NCI-H1417 treated with DMSO at 0.1 percent for 48 hours (cell line): Measurements from ENCODE around the gene INSM1.
A peak's percentile ranks its signal among the peaks of the same experiment; 100 is the strongest.

ENCODE experiments used
- DNase-seq: peaks from one replicate; lab custom pipeline; 2025; lab: John Stamatoyannopoulos, UW

The INSM1 gene

GRCh38 chr20:20362774-20363433 lies 5.0 kb upstream of the INSM1 start:
- peak; percentile 98 for DNase-seq

- no peak for DNase-seq
Measured at GRCh38 chr20:20363434-20363798, 4.5 kb upstream of the INSM1 start.

DNA sequence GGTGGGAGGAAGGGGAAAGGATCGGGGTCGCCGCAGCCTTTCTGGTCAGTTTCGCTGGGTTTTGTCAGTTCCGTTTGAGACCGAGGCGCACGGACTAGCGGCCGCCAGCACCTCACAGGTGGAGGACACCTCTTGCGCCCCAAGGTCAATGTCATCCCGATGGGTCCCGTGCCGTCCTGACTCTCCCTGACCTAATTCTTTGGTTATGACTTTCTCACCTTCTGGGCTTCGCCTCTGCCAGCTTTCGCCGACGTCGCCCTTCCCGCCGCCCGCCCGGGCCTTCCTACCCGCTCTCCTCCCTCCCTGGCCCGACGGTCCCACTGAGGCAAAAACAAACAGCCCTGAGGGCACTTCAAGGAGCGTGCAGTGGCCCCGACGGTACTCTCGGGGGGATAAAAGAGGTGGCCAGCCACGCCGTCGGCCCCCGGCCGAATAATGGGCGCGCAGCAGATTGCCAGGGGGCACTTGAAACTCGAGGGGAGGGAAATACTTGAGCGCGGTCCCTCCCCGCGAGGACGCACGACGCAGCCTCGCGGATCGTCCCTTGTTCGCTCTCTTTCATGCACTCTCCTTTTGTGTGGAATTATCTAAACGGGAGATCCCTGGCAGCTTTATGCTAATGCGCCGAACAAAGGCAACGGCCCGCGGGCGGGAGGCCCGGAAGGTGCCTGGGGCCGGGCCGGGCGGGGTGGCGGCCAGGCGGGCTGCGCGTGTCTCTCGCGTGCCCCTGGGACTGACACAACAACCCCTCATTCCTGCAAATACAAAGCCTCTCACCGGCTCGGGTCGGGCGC lies 3.9 kb upstream of the INSM1 start:
- peak; percentile 58 for DNase-seq

- DNase-seq: no peak
Measured at GRCh38 chr20:20364593-20365479, 3.1 kb upstream of the INSM1 start.

DNA sequence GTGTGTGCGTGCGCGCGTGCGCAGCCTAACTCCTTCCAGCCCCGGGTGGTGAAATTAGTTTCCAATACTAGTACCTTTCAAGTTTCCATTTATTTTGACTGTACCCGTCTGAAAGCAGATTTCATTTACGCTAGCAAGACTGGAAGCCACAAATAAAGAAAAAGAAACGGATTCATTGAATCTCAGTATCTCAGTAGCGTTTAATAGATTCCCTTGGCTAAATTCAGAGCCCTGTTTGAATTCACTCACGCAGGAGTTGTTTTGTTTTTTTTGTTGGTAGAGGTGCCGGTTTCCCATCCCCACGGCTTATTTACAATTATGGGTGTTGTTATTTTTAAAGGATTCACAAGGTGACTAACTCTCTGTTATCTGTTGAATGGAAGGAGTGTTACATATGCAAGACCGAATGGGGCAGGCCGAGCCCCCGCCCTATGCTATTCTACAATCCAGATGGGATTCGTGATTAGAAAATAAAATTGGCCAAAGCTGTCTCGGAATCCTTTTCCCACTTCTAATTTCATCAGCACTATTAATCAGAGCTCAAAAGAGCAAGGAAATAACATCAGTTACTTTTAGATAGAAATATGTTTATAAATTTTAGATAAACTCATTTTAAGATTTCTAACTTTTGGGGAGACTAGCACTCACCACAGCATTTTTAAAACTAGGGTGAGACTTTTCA lies 2.3 kb upstream of the INSM1 start:
- no peak for DNase-seq

GRCh38 chr20:20366551-20366875 lies 1.4 kb upstream of the INSM1 start:
- no peak for DNase-seq

GRCh38 chr20:20366876-20367574 lies 879 bp upstream of the INSM1 start:
- peak; percentile 70 for DNase-seq

- DNase-seq: no peak
Measured at GRCh38 chr20:20368418-20369249, 730 bp downstream of the INSM1 start.

DNA sequence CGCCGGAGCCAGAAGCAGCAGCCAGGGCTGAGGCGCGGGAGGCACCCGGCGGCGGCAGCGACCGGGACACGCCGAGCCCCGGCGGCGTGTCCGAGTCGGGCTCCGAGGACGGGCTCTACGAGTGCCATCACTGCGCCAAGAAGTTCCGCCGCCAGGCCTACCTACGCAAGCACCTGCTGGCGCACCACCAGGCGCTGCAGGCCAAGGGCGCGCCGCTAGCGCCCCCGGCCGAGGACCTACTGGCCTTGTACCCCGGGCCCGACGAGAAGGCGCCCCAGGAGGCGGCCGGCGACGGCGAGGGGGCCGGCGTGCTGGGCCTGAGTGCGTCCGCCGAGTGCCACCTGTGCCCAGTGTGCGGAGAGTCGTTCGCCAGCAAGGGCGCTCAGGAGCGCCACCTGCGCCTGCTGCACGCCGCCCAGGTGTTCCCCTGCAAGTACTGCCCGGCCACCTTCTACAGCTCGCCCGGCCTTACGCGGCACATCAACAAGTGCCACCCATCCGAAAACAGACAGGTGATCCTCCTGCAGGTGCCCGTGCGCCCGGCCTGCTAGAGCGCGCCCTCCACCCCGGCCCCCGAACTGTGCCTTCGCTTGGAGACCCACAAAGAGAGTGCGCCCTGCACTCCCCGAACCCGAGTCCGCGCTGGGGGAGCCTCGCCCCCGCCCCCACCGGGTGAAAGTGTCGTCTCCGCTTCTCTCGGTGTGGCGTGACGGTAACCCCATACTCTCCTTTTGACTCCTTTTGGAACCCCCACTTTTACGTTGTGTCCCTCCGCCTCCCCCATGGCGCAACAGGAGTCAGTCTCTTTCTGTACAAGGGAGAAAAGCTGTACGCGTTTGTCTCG lies 1.6 kb downstream of the INSM1 start:
- no peak for DNase-seq

DNA sequence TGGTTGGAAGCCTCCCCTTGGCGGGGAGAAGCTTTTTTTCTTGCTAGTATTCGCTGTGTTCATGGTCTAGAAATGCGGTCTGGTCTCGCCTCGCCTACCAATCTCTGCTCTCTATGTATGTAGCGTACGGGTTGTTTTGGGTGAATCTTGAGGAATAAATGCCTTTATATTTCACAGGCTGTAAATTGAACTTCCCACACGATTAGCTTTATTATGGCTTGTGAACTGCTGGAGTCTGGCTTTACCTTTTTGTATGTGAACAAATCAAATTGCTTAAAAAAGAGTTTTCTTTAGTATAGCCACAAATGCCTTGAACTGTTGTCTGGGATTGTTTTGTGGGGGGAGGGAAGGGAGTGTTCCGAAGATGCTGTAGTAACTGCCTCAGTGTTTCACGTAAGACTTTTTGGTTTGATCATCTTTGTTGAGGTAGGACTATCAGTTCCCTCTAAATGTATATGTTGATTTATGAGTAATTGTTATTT lies 2.2 kb downstream of the INSM1 start:
- DNase-seq: no peak

- no peak for DNase-seq
Measured at GRCh38 chr20:20371083-20371482, 3.2 kb downstream of the INSM1 start.

DNA sequence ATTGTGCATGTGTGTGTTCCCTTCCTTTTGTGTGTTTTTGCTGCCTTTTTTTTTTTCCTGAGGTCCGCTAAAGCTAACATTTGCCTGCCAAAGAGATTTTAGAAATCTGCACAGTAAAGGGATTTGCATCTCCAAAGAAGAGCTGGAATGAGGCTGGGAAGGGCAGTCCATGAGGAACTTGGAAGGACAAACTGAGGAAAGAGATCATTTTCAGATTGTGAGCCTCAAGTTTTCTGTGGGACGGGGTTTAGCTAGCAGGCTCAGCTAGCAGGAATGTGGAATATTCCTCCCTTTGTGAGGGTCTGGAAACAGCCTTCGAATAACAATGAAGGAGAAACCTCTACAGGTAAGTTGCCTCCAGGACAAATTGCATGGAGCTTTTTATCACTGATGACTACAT lies 3.8 kb downstream of the INSM1 start:
- no peak for DNase-seq

GRCh38 chr20:20373091-20373571 lies 5.2 kb downstream of the INSM1 start:
- DNase-seq: no peak

- peak; percentile 81 for DNase-seq
Measured at GRCh38 chr20:20375862-20376261, 8.0 kb downstream of the INSM1 start.

- DNase-seq: no peak
Measured at GRCh38 chr20:20386192-20386591, 18.3 kb downstream of the INSM1 start.

DNA sequence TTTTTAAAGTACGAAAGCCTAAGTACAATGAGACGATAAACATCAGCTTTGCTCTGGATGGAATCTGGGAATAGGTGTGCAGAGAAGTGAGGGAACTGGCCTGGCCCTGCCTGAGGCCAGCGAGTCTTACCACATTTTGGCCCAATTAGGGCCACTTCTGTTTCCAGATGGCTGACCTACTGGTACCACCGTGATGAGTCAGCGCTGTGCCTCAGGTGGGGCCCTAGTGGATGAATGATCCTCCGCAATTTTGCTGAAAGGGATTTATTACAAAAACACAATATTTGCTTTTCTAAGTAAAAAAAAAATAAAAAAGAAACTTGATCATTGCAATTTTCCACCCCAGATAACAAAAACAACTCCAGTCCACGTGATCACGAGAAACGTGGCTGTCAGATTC lies 22.5 kb downstream of the INSM1 start:
- DNase-seq: no peak

GRCh38 chr20:20391115-20391514 lies 23.2 kb downstream of the INSM1 start:
- no peak for DNase-seq

- no peak for DNase-seq
Measured at GRCh38 chr20:20391766-20392165, 23.9 kb downstream of the INSM1 start.
